NB4 (cell line): ENCODE data around the gene CTF1.
"Not testable (repeated sequence)": the region's sequence is repeated elsewhere in the genome, so short reads cannot be mapped to it uniquely, and the experiment has no call there.

Experiments
- DNase-seq: peaks from one replicate; pipeline ENCODE4 v3.0.0; 2010; ENCODE audit warnings: low read depth
- H3K4me3 ChIP-seq: one replicate; pipeline ENCODE4 v1.5.1; 2011; ENCODE audit warnings: mild to moderate bottlenecking, low read depth, low read length, moderate library complexity
- MYC ChIP-seq: IDR thresholded peaks from 2 replicates; pipeline ENCODE4 v1.6.1; 2011; ENCODE audit warnings: low read depth, low read length
- POLR2A ChIP-seq: IDR thresholded peaks from 2 replicates; pipeline ENCODE4 v1.6.1; 2011; ENCODE audit warnings: mild to moderate bottlenecking; ENCODE audit not compliant: insufficient read length; ENCODE audit errors: extremely low read depth
- TF ChIP-seq, protein P1 (sequence below): IDR thresholded peaks from 2 replicates; pipeline ENCODE4 v1.6.1; 2011; ENCODE audit warnings: low read depth, low read length
- TF ChIP-seq, protein P2 (sequence below): IDR thresholded peaks from one replicate; pipeline ENCODE4 v1.5.1; 2012; ENCODE audit warnings: low read depth, low read length

CTF1 gene

DNA sequence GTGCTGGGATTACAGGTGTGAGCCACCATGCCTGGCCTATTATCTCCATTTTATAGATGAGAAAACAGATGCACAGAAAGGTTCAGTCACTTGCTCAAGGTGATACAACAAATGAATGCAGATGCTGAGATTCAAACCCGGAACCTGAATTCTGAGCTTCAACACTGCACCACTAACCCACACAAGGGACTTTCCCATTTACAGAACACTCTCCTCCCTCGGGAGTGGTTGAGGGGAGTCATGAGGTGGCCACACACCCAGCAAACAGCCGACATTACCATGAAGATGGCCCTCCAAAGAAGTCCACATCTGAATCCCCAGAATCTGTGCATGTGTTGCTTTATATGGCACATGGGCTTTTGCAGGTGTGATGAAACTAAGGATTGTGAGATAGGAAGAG, 11.7 kb upstream of the CTF1 start:
- no peak for DNase-seq
- TF ChIP-seq, protein P1, sequence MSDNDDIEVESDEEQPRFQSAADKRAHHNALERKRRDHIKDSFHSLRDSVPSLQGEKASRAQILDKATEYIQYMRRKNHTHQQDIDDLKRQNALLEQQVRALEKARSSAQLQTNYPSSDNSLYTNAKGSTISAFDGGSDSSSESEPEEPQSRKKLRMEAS, result no peak
- TF ChIP-seq, protein P2, sequence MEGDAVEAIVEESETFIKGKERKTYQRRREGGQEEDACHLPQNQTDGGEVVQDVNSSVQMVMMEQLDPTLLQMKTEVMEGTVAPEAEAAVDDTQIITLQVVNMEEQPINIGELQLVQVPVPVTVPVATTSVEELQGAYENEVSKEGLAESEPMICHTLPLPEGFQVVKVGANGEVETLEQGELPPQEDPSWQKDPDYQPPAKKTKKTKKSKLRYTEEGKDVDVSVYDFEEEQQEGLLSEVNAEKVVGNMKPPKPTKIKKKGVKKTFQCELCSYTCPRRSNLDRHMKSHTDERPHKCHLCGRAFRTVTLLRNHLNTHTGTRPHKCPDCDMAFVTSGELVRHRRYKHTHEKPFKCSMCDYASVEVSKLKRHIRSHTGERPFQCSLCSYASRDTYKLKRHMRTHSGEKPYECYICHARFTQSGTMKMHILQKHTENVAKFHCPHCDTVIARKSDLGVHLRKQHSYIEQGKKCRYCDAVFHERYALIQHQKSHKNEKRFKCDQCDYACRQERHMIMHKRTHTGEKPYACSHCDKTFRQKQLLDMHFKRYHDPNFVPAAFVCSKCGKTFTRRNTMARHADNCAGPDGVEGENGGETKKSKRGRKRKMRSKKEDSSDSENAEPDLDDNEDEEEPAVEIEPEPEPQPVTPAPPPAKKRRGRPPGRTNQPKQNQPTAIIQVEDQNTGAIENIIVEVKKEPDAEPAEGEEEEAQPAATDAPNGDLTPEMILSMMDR, result no peak
- no peak for TF ChIP-seq MYC
- TF ChIP-seq POLR2A, result no peak
- no peak overlapping the region for H3K4me3 ChIP-seq

DNA sequence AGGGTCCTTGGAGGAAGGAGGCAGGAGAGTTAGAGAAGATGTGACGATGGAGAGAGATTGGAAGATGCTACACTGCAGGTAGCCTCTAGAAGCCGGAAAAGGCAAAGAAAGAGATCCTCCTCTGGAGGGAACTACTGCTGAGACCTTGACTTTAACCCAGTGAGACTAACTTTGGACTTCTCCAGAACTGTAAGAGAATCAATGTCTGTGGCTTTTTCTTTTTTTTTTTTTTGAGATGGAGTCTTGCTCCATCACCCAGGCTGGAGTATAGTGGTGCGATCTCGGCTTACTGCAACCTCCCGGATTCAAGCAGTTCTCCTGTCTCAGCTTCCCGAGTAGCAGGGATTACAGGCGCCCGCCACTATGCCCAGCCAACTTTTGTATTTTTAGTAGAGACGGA, 11.2 kb upstream of the CTF1 start:
- no peak overlapping the region for H3K4me3 ChIP-seq
- TF ChIP-seq POLR2A, result no peak
- TF ChIP-seq, protein P1, result no peak
- TF ChIP-seq, protein P2, result no peak
- TF ChIP-seq MYC, result no peak
- no peak for DNase-seq

DNA sequence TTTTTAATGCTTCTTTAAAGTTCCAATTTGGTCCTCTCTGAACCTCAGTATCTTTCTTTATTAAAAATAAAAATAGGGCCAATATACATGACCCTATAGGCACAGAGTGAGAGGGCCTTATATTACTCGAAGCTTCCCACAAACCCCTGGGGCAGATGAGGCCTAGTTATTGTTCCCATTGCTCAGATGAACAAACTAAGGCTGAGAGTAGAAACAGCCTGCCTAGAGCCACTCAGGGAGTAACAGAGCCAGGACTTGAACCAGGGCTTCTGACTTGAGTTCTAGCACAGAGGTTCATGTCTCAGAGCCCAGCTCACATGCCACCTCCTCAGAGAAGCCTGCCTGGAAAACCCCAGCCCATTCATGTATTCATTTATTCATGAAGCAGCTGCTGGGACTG, 10.3 kb upstream of the CTF1 start:
- DNase-seq, result no peak
- H3K4me3 ChIP-seq, result no peak overlapping the region
- TF ChIP-seq, protein P1, result no peak
- TF ChIP-seq MYC (no peak), POLR2A (no peak)
- TF ChIP-seq, protein P2, result no peak

DNA sequence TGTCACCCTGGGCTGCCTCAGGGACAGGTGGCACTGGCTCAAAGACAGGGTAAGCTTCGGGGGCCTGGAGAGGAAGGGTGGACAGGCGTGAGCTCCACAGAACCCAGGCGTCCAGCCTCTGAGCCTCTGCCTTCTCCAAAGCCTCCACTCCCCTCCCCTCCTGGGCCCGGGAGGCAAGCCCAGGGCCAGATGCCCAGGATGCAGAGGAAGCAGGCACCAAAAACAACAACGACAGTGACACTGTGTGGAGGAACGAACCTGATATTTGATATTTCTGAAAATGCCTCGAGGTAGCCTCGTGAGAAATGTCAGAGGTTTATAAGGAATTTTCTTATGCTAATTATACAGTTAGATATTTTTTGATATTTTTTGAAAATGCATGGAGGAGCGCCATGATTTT, 8.5 kb upstream of the CTF1 start:
- DNase-seq, result no peak
- TF ChIP-seq, protein P1, result no peak
- TF ChIP-seq MYC, result no peak
- TF ChIP-seq, protein P2, result no peak
- TF ChIP-seq POLR2A, result no peak
- H3K4me3 ChIP-seq, result no peak overlapping the region

DNA sequence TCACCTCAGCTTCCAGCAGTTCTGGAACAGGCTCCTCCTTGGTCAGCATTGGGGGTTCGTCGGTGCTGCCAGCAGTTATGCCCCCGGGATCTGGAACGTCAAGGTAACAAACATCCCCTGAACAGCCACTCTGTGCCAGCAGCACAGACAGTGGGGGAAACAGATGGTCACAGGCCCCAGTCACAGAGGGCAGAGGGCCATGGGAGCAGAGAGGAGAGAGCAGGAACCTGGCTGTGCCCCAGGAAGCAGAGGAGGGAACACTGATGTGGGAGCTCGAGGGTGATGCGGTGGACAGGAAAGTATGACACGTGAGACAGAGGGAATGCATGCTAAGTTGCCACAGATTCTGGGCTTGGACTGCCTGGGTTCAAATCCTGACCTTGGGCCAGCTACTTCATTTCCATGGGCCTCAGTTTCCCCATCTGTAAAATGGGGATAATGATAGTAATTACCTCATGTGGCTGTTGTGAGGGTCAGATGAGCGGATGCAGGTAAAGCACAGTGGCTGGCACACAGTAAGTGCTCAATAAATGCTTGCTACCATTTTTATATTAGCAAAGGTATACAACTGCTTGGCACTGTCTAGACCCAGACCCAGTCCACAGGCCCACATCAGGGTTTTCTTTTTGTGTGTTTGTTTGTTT, 7.4 kb upstream of the CTF1 start:
- TF ChIP-seq, protein P2, result no peak
- TF ChIP-seq POLR2A (no peak), MYC (no peak)
- TF ChIP-seq, protein P1, result no peak
- no peak overlapping the region for H3K4me3 ChIP-seq
- no peak for DNase-seq

DNA sequence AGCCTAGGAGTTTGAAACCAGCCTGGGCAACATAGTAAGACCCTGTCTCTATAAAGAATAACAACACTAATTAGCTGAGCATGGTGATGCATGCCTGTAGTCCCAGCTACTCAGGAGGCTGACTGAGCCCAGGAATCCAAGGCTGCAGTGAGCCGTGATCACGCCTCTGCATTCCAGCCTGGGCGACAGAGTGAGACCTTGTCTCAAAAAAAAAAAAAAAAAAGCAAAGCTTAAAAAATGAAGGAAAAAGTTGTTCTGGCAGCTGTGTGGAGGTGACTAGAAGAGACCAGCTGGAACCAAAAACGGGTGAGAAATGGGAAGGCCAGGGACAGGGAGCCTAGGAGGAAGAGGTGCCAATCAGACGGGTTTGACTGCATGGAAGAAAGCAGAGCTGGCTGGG, 6.7 kb upstream of the CTF1 start:
- no peak for TF ChIP-seq MYC
- TF ChIP-seq POLR2A, result no peak
- TF ChIP-seq, protein P2, result no peak
- TF ChIP-seq, protein P1, result no peak
- no peak overlapping the region for H3K4me3 ChIP-seq
- DNase-seq, result no peak

DNA sequence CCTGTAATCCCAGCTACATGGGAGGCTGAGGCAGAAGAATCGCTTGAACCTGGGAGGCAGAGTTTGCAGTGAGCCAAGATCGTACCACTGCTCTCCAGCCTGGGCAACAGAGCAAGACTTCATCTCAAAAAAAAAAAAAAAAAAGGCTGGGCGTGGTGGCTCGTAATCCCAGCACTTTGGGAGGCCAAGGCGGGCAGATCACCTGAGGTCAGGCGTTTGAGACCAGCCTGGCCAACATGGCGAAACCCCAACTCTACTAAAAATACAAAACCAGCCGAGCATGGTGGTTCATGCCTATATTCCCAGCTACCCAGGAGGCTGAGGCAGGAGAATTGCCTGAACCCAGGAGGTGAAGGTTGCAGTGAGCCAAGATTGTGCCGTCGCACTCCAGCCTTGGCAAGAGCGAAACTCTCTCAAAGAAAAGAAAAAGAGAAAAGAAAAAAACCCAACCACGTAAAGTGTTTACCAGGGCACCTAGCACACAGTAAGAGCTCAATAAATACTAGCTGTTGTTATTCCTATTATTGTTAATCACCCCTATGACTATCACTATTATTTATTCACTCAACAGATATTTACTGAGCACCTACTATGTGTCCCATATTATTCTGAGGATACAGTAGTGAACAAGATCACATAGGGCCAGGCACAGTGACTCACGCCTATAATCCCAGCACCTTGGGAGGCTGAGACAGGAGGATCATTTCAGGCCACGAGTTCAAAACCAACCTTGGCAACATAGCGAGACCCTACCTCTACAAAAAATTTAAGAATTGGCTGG, 5.2 kb upstream of the CTF1 start:
- H3K4me3 ChIP-seq, DNase-seq: not testable (repeated sequence)
